ENCODE measurements around the gene PRR30.

GRCh38 chr2:27091746-27092695, 47.2 kb downstream of the PRR30 start:
- TF ChIP-seq CTCF (IDR thresholded peaks at IDR 0.05) (no peak), POLR2A (IDR thresholded peaks at IDR 0.05) (no peak), EP300 (IDR thresholded peaks at IDR 0.05) (no peak)

Measured in gastroesophageal sphincter (tissue), 3 donors.